DND-41 (cell line): ENCODE data around the gene TPX2.

Source experiments
- ATAC-seq: fragments of 200-7000 bp; cut with Tn5 transposase; 3 replicates; pipeline ENCODE4 v1.9.1; 2021; ENCODE audit warnings: low read depth; ENCODE audit not compliant: insufficient read depth
- DNase-seq: peaks from one replicate; pipeline ENCODE4 v3.0.0-alpha.2; 2020
- H2AFZ ChIP-seq: 2 replicates; pipeline ENCODE4 v1.6.0; 2012; ENCODE audit warnings: low read depth, low read length
- H3K27ac ChIP-seq: 2 replicates; pipeline ENCODE4 v1.5.1; 2012; ENCODE audit warnings: low read length, inconsistent platforms
- H3K27me3 ChIP-seq: fragments of 200-600 bp; sonication (generic); 2 replicates; pipeline ENCODE4 v1.6.0; 2012; ENCODE audit warnings: low read length, mild to moderate bottlenecking, inconsistent platforms; ENCODE audit not compliant: insufficient read depth, poor library complexity
- H3K36me3 ChIP-seq: 2 replicates; pipeline ENCODE4 v1.5.1; 2012; ENCODE audit warnings: low read length, inconsistent platforms; ENCODE audit not compliant: insufficient read depth
- H3K4me1 ChIP-seq: 2 replicates; pipeline ENCODE4 v1.5.1; 2012; ENCODE audit warnings: mild to moderate bottlenecking, low read length; ENCODE audit not compliant: insufficient read depth
- H3K4me2 ChIP-seq: 2 replicates; pipeline ENCODE4 v1.6.0; 2012; ENCODE audit warnings: mild to moderate bottlenecking, moderate library complexity, low read length, inconsistent platforms; ENCODE audit not compliant: insufficient read depth
- H3K4me3 ChIP-seq, 2 experiments: fragments of 200-600 bp in 1 of 2; shearing (Covaris generic) in 1 of 2; 2 replicates each; pipeline ENCODE4 v1.5.1; 2012 to 2016; ENCODE audit warnings: inconsistent platforms in 2 of 2, low read length in 2 of 2, mild to moderate bottlenecking in 2 of 2, low read depth in 1 of 2, moderate library complexity in 1 of 2
- H3K79me2 ChIP-seq: 2 replicates; pipeline ENCODE4 v1.6.0; 2012; ENCODE audit warnings: low read length, inconsistent platforms; ENCODE audit not compliant: insufficient read depth
- H3K9ac ChIP-seq: 2 replicates; pipeline ENCODE4 v1.6.0; 2012; ENCODE audit warnings: low read depth, mild to moderate bottlenecking, inconsistent platforms, low read length, moderate library complexity
- H3K9me3 ChIP-seq: 2 replicates; pipeline ENCODE4 v1.5.1; 2012; ENCODE audit warnings: low read length, moderate library complexity, mild to moderate bottlenecking, inconsistent platforms; ENCODE audit not compliant: insufficient read depth, severe bottlenecking
- H4K20me1 ChIP-seq: 2 replicates; pipeline ENCODE4 v1.6.0; 2012; ENCODE audit warnings: low read length; ENCODE audit not compliant: insufficient read depth
- EZH2 ChIP-seq: IDR thresholded peaks from 3 replicates; pipeline ENCODE4 v1.6.1; 2012; ENCODE audit warnings: borderline replicate concordance, low read depth, mild to moderate bottlenecking, moderate library complexity, low read length, inconsistent platforms; ENCODE audit not compliant: severe bottlenecking
- TF ChIP-seq, protein P1 (sequence below): IDR thresholded peaks from 2 replicates; pipeline ENCODE4 v1.5.1; 2012; ENCODE audit warnings: borderline replicate concordance, low read length, moderate library complexity, mild to moderate bottlenecking; ENCODE audit not compliant: poor library complexity, severe bottlenecking; ENCODE audit errors: extremely low read depth

The TPX2 gene

DNA sequence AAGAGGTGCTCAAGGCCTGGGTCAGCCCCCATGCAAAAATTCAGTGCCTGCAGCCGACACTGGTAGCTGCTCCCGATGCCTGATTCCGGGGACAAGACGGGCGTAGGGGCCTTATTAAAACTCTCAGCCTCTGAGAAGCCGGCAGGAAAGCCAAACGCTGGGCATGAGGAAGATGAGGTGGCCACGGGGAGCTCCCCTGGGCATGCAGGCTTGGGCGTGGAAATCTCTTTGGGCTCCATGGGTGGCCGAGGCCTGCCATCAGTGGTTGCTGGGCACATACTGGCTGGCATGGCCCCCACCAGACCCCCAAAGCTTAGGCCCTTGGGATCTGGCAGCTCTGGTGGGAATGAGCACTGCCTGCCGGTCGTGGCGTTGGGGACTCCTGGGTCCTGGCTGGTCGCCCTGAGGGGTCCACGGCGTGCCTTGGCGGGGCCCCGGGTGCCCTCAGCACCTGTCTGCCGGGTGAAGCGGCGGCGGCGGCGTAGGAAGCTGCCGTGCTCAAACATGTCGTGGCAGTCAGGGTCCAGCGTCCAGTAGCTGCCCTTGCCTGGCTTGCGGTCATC lies 105.7 kb downstream of the TPX2 start:
- H3K27ac ChIP-seq: no peak overlapping the region
- no peaks in the 10 kb centered on the region for H3K27me3 ChIP-seq
- DNase-seq (no peak), ATAC-seq (no peak)
- no peaks in the 10 kb centered on the region for H3K9me3 ChIP-seq
- H3K4me1 ChIP-seq: no peaks in the 10 kb centered on the region
- no peak overlapping the region for H3K9ac ChIP-seq
- no peaks in the 10 kb centered on the region for H3K36me3 ChIP-seq
- H3K79me2 ChIP-seq: no peaks in the 10 kb centered on the region
- no peak overlapping the region for H3K4me2 ChIP-seq
- H4K20me1 ChIP-seq: peaks cover 9% of the 10 kb centered on the region
- no peak overlapping the region for H3K4me3 ChIP-seq
- no peak for TF ChIP-seq EZH2
- TF ChIP-seq, protein P1, sequence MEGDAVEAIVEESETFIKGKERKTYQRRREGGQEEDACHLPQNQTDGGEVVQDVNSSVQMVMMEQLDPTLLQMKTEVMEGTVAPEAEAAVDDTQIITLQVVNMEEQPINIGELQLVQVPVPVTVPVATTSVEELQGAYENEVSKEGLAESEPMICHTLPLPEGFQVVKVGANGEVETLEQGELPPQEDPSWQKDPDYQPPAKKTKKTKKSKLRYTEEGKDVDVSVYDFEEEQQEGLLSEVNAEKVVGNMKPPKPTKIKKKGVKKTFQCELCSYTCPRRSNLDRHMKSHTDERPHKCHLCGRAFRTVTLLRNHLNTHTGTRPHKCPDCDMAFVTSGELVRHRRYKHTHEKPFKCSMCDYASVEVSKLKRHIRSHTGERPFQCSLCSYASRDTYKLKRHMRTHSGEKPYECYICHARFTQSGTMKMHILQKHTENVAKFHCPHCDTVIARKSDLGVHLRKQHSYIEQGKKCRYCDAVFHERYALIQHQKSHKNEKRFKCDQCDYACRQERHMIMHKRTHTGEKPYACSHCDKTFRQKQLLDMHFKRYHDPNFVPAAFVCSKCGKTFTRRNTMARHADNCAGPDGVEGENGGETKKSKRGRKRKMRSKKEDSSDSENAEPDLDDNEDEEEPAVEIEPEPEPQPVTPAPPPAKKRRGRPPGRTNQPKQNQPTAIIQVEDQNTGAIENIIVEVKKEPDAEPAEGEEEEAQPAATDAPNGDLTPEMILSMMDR: no peak
- no peak overlapping the region for H2AFZ ChIP-seq

DNA sequence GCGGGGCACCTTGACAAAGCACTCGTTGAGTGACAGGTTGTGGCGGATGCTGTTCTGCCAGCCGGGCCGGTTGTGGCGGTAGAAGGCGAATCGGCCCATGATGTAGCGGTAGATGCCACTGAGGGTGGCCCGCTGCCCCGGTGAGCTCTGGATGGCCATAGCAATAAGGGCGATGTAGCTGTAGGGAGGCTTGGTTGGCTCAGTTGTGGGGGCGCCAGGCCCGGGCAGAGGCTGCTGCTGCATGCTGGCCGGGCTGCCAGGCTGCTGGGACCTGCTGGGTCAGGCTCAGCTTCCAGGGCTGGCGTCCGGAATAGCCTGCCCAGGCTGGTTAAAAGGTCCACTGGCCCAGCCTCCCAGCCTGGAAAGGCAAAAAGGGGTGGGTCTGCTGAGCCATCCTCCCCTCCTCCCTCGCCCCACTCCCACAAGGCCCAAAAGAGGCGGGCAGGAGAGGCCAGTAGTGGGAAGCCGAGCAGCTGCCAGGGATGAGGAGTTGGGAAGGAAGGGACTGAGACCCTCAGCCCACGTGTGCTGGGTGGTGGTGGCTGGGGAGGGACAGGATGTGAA lies 106.3 kb downstream of the TPX2 start, which contains the start of gene FOXS1:
Gene FOXS1, minus strand, starts transcription at position 305 of the 564 bp plus-strand sequence. Its CDS starts 62 bp downstream, at position 243.
- Histone ChIP-seq H3K9ac (no peak within 1 kb of the TSS), H4K20me1 (peaks cover 9% of the 10 kb centered on the region), H3K36me3 (no peaks in the 10 kb centered on the region), H3K27me3 (no peaks in the 10 kb centered on the region), H2AFZ (no peak within 1 kb of the TSS), H3K4me3 (no peak within 1 kb of the TSS), H3K4me2 (no peak within 1 kb of the TSS), H3K4me1 (no peaks in the 10 kb centered on the region), H3K9me3 (no peaks in the 10 kb centered on the region), H3K27ac (no peak within 1 kb of the TSS), H3K79me2 (no peaks in the 10 kb centered on the region)
- ATAC-seq (no peak), DNase-seq (no peak)
- no peak for TF ChIP-seq EZH2
- TF ChIP-seq, protein P1: no peak

DNA sequence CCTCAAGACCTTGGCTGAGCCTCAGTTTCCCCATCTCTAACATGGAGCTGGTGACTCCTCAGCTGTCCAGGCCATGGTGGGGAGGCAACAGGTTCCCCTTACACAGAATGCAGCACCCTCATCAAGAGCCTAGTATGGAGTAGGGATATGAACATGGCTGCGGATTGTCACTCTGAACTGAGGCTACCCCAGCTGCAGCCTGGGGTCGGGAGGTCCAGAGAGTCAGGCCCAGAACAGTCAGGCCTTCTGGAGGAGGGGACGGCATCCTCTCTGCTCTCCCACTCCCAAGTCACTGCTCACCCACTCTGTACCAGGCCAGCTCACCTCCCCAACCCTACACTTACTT lies 107.7 kb downstream of the TPX2 start:
- TF ChIP-seq, protein P1: no peak
- TF ChIP-seq EZH2: no peak

More for the DNA sequence above, 107.7 kb downstream of the TPX2 start:
- no peaks in the 10 kb centered on the region for H3K9me3 ChIP-seq
- no peak; the same call in 1 of the 3 replicates for ATAC-seq
- H3K79me2 ChIP-seq: no peaks in the 10 kb centered on the region
- H2AFZ ChIP-seq: no peak overlapping the region
- no peaks in the 10 kb centered on the region for H3K27me3 ChIP-seq
- no peak overlapping the region for H3K4me2 ChIP-seq
- peaks cover 9% of the 10 kb centered on the region for H4K20me1 ChIP-seq
- no peak for DNase-seq
- no peaks in the 10 kb centered on the region for H3K36me3 ChIP-seq
- no peak overlapping the region for H3K9ac ChIP-seq
- no peak overlapping the region for H3K4me3 ChIP-seq
- no peaks in the 10 kb centered on the region for H3K4me1 ChIP-seq
- H3K27ac ChIP-seq: no peak overlapping the region
